ENCODE results near the gene LMAN2L.

LMAN2L gene

GRCh38 chr2:96760036-96760985 is 20.4 kb upstream of the LMAN2L start, which contains the start of gene CNNM4:
Gene CNNM4 (plus strand): TSS chr2:96760902. CDS start chr2:96761000, 98 bp downstream.
- peak within 1 kb of the TSS; percentile 86 for H4K91ac ChIP-seq (ENCODE audit: low read depth, low read length, poor library complexity)
- H2BK120ac ChIP-seq (ENCODE audit: low read depth, low read length): peak within 1 kb of the TSS; percentile 56
- peak within 1 kb of the TSS; percentile 98 for H3K23ac ChIP-seq (ENCODE audit: low read depth, low read length, poor library complexity)
- H4K8ac ChIP-seq (ENCODE audit: low read depth, low read length): peak within 1 kb of the TSS; percentile 83
- H3K18ac ChIP-seq (ENCODE audit: low read length): peak within 1 kb of the TSS; percentile 96
- H3K4me2 ChIP-seq (ENCODE audit: insufficient read depth, low read length, poor library complexity, severe bottlenecking): peak within 1 kb of the TSS; percentile 66
- peak within 1 kb of the TSS; percentile 86 for H3K4ac ChIP-seq (ENCODE audit: low read length)
- H3K27ac ChIP-seq (replicated peaks; ENCODE audit: low read length): peak within 1 kb of the TSS; percentile 72
- peak; percentile 91 for DNase-seq (ENCODE audit: low spot score)
- peaks cover 26 to 27% of the 10 kb centered on the region in 2 donors for H3K4me1 ChIP-seq (ENCODE audit: control insufficient read depth in 2 of 2, insufficient read depth in 1 of 2, low read depth in 1 of 2, low read length in 2 of 2)
- H3K79me1 ChIP-seq (ENCODE audit: low read depth, low read length): peaks cover 6% of the 10 kb centered on the region
- no peaks in the 10 kb centered on the region for H3K27me3 ChIP-seq (ENCODE audit: control insufficient read depth in 3 of 3, insufficient read depth in 3 of 3, low read depth in 1 of 3, low read length in 3 of 3)
- H3K14ac ChIP-seq (ENCODE audit: low read length): peak within 1 kb of the TSS; percentile 87
- peak within 1 kb of the TSS; percentile 99 for H2AFZ ChIP-seq (ENCODE audit: low read length)
- peaks cover 0 to 2% of the 10 kb centered on the region in 2 donors for H3K9me3 ChIP-seq (replicated peaks in 1 of 2; ENCODE audit: control insufficient read depth in 2 of 2, insufficient read depth in 1 of 2, low read depth in 1 of 2, low read length in 2 of 2)
- peak within 1 kb of the TSS; percentile 96 for H2BK15ac ChIP-seq (ENCODE audit: low read length)
- H2AK5ac ChIP-seq (ENCODE audit: low read depth, low read length): peak within 1 kb of the TSS; percentile 99
- peak within 1 kb of the TSS; percentile 69 for H2BK5ac ChIP-seq (ENCODE audit: low read length)
- WGBS, 2 donors (ENCODE audit: extremely low coverage in 2 of 2, insufficient read length in 2 of 2, insufficient replicate concordance in 1 of 2): no CpG with 5 or more reads among the region's 62 CpGs
- peak within 1 kb of the TSS; percentile 52 to 93 for H3K4me3 ChIP-seq (ENCODE audit: low read length in 2 of 2)
- H3K36me3 ChIP-seq (replicated peaks in 1 of 2; ENCODE audit: control insufficient read depth in 2 of 2, insufficient read depth in 2 of 2, low read length in 2 of 2): no peaks in the 10 kb centered on the region
- peak within 1 kb of the TSS; percentile 95 for H3K9ac ChIP-seq (ENCODE audit: low read depth, low read length, poor library complexity)
- peak within 1 kb of the TSS; percentile 24 for H2BK12ac ChIP-seq (ENCODE audit: low read length)

GRCh38 chr2:96759548-96759947 is 19.7 kb upstream of the LMAN2L start:
- no peak overlapping the region for H2BK12ac ChIP-seq (ENCODE audit: low read length)
- no peak overlapping the region for H2AFZ ChIP-seq (ENCODE audit: low read length)
- H2BK5ac ChIP-seq (ENCODE audit: low read length): no peak overlapping the region
- no peak overlapping the region for H4K91ac ChIP-seq (ENCODE audit: low read depth, low read length, poor library complexity)
- peaks cover 5% of the 10 kb centered on the region for H3K79me1 ChIP-seq (ENCODE audit: low read depth, low read length)
- H3K27me3 ChIP-seq (ENCODE audit: control insufficient read depth in 3 of 3, insufficient read depth in 3 of 3, low read depth in 1 of 3, low read length in 3 of 3): no peaks in the 10 kb centered on the region
- peaks cover 26 to 27% of the 10 kb centered on the region in 2 donors for H3K4me1 ChIP-seq (ENCODE audit: control insufficient read depth in 2 of 2, insufficient read depth in 1 of 2, low read depth in 1 of 2, low read length in 2 of 2)
- H4K8ac ChIP-seq (ENCODE audit: low read depth, low read length): no peak overlapping the region
- peak overlapping the region; percentile 54 for H2AK5ac ChIP-seq (ENCODE audit: low read depth, low read length)
- no peak overlapping the region for H3K27ac ChIP-seq (replicated peaks; ENCODE audit: low read length)
- H3K4me3 ChIP-seq (ENCODE audit: low read length in 2 of 2): no peak overlapping the region
- no peaks in the 10 kb centered on the region for H3K36me3 ChIP-seq (replicated peaks in 1 of 2; ENCODE audit: control insufficient read depth in 2 of 2, insufficient read depth in 2 of 2, low read length in 2 of 2)
- H3K14ac ChIP-seq (ENCODE audit: low read length): no peak overlapping the region
- WGBS, 2 donors (ENCODE audit: extremely low coverage in 2 of 2, insufficient read length in 2 of 2, insufficient replicate concordance in 1 of 2): no CpG with 5 or more reads among the region's 4 CpGs
- DNase-seq (ENCODE audit: low spot score): no peak
- H3K4me2 ChIP-seq (ENCODE audit: insufficient read depth, low read length, poor library complexity, severe bottlenecking): no peak overlapping the region
- no peak overlapping the region for H3K23ac ChIP-seq (ENCODE audit: low read depth, low read length, poor library complexity)
- no peak overlapping the region for H3K18ac ChIP-seq (ENCODE audit: low read length)
- no peak overlapping the region for H2BK120ac ChIP-seq (ENCODE audit: low read depth, low read length)
- peak overlapping the region; percentile 5 for H3K9ac ChIP-seq (ENCODE audit: low read depth, low read length, poor library complexity)
- H3K9me3 ChIP-seq (replicated peaks in 1 of 2; ENCODE audit: control insufficient read depth in 2 of 2, insufficient read depth in 1 of 2, low read depth in 1 of 2, low read length in 2 of 2): peaks cover 0 to 2% of the 10 kb centered on the region in 2 donors
- H3K4ac ChIP-seq (ENCODE audit: low read length): no peak overlapping the region
- no peak overlapping the region for H2BK15ac ChIP-seq (ENCODE audit: low read length)

GRCh38 chr2:96758987-96759386 is 19.1 kb upstream of the LMAN2L start:
- Histone ChIP-seq H2BK12ac (ENCODE audit: low read length) (no peak overlapping the region), H3K9ac (ENCODE audit: low read depth, low read length, poor library complexity) (no peak overlapping the region), H3K36me3 (replicated peaks in 1 of 2; ENCODE audit: control insufficient read depth in 2 of 2, insufficient read depth in 2 of 2, low read length in 2 of 2) (no peaks in the 10 kb centered on the region), H3K27ac (replicated peaks; ENCODE audit: low read length) (no peak overlapping the region), H2BK120ac (ENCODE audit: low read depth, low read length) (no peak overlapping the region), H2BK15ac (ENCODE audit: low read length) (no peak overlapping the region), H2AK5ac (ENCODE audit: low read depth, low read length) (no peak overlapping the region), H3K79me1 (ENCODE audit: low read depth, low read length) (peaks cover 4% of the 10 kb centered on the region), H3K4ac (ENCODE audit: low read length) (no peak overlapping the region), H2BK5ac (ENCODE audit: low read length) (no peak overlapping the region), H3K18ac (ENCODE audit: low read length) (no peak overlapping the region), H3K23ac (ENCODE audit: low read depth, low read length, poor library complexity) (no peak overlapping the region), H4K8ac (ENCODE audit: low read depth, low read length) (no peak overlapping the region), H3K4me2 (ENCODE audit: insufficient read depth, low read length, poor library complexity, severe bottlenecking) (no peak overlapping the region), H4K91ac (ENCODE audit: low read depth, low read length, poor library complexity) (no peak overlapping the region), H3K4me3 (ENCODE audit: low read length in 2 of 2) (no peak overlapping the region), H3K4me1 (ENCODE audit: control insufficient read depth in 2 of 2, insufficient read depth in 1 of 2, low read depth in 1 of 2, low read length in 2 of 2) (peaks cover 22 to 24% of the 10 kb centered on the region in 2 donors), H2AFZ (ENCODE audit: low read length) (peak overlapping the region; percentile 44), H3K27me3 (ENCODE audit: control insufficient read depth in 3 of 3, insufficient read depth in 3 of 3, low read depth in 1 of 3, low read length in 3 of 3) (no peaks in the 10 kb centered on the region), H3K14ac (ENCODE audit: low read length) (no peak overlapping the region), H3K9me3 (replicated peaks in 1 of 2; ENCODE audit: control insufficient read depth in 2 of 2, insufficient read depth in 1 of 2, low read depth in 1 of 2, low read length in 2 of 2) (peaks cover 0 to 2% of the 10 kb centered on the region in 2 donors)
- WGBS, 2 donors (ENCODE audit: extremely low coverage in 2 of 2, insufficient read length in 2 of 2, insufficient replicate concordance in 1 of 2): no CpG with 5 or more reads among the region's 3 CpGs
- DNase-seq (ENCODE audit: low spot score): no peak

- Histone ChIP-seq H3K27me3 (ENCODE audit: control insufficient read depth in 3 of 3, insufficient read depth in 3 of 3, low read depth in 1 of 3, low read length in 3 of 3) (no peaks in the 10 kb centered on the region), H2BK120ac (ENCODE audit: low read depth, low read length) (no peak overlapping the region), H4K8ac (ENCODE audit: low read depth, low read length) (no peak overlapping the region), H3K4ac (ENCODE audit: low read length) (no peak overlapping the region), H2AFZ (ENCODE audit: low read length) (no peak overlapping the region), H3K27ac (replicated peaks; ENCODE audit: low read length) (no peak overlapping the region), H4K91ac (ENCODE audit: low read depth, low read length, poor library complexity) (no peak overlapping the region), H3K18ac (ENCODE audit: low read length) (no peak overlapping the region), H3K4me1 (ENCODE audit: control insufficient read depth in 2 of 2, insufficient read depth in 1 of 2, low read depth in 1 of 2, low read length in 2 of 2) (peaks cover 12 to 18% of the 10 kb centered on the region in 2 donors), H3K9me3 (replicated peaks in 1 of 2; ENCODE audit: control insufficient read depth in 2 of 2, insufficient read depth in 1 of 2, low read depth in 1 of 2, low read length in 2 of 2) (peaks cover 0 to 2% of the 10 kb centered on the region in 2 donors), H3K79me1 (ENCODE audit: low read depth, low read length) (peaks cover 4% of the 10 kb centered on the region), H3K4me2 (ENCODE audit: insufficient read depth, low read length, poor library complexity, severe bottlenecking) (no peak overlapping the region), H3K14ac (ENCODE audit: low read length) (no peak overlapping the region), H2BK15ac (ENCODE audit: low read length) (no peak overlapping the region), H2BK5ac (ENCODE audit: low read length) (no peak overlapping the region), H3K4me3 (ENCODE audit: low read length in 2 of 2) (no peak overlapping the region), H2BK12ac (ENCODE audit: low read length) (no peak overlapping the region), H3K23ac (ENCODE audit: low read depth, low read length, poor library complexity) (no peak overlapping the region), H3K9ac (ENCODE audit: low read depth, low read length, poor library complexity) (no peak overlapping the region), H2AK5ac (ENCODE audit: low read depth, low read length) (no peak overlapping the region), H3K36me3 (replicated peaks in 1 of 2; ENCODE audit: control insufficient read depth in 2 of 2, insufficient read depth in 2 of 2, low read length in 2 of 2) (no peaks in the 10 kb centered on the region)
- no CpG with 5 or more reads among the region's 6 CpGs for whole genome bisulfite sequencing, 2 donors (ENCODE audit: extremely low coverage in 2 of 2, insufficient read length in 2 of 2, insufficient replicate concordance in 1 of 2)
- no peak for DNase-seq (ENCODE audit: low spot score)
Measured at GRCh38 chr2:96757477-96757860, 17.6 kb upstream of the LMAN2L start.

Measured in neuronal stem cell (in vitro differentiated cells).